Measurements from ENCODE around the gene SNUPN. TPM values are rescaled to one million over a fixed set of nuclear protein-coding genes. Genes with fewer than 3 reads are reported as not detected.

Gene SNUPN
- 26.0 and 31.7 TPM in 2 replicates for total RNA-seq (2014; rRNA removed; shearing (Covaris generic))

DNA sequence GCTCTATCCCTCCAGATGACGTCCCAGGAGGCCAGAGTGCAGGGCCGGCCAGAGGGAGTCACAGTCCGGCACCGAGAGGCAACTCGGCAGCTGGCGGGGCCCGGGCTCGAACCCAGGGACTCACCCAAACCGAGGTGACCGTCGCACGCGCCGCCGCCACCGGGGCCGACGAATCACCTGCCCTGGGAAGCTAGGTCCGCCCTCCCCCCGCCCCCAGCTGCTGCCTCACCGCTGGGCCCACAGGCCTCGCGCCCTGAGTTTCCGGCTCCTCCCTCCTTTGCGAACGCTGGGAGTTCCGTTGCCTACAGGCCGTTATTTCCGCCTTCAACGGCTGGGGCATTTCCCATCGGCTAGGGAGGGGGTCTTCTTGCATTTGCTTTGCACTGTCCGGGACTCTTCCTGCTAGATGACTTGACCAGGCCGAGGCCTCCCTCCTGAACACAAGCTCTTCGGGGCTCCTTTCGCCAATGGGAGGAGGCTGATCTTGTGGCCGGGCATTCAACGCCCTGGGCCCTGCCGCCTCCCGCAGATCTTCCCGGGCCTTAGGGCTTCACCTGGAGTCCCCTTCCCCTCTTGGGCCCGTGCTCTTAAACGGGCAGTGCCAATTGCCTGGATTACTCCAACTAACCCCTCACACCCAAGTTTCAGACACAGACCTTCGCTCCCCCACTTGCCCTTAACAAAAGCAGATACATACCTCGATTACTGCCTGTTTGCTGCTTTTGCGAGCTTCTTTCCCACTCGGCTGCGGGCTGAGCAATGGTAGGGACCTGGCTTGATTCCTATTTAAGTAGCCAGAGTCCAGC is at the start of gene SNUPN:
SNUPN (minus strand) TSS at position 184 of the 806 bp plus-strand sequence. CDS start 4,674 bp downstream, outside the sequence.
- Histone ChIP-seq H3K9me3 (replicated peaks) (no peaks in the 10 kb centered on the region), H3K36me3 (no peaks in the 10 kb centered on the region), H3K4me1 (replicated peaks) (peaks cover 17% of the 10 kb centered on the region), H3K27me3 (replicated peaks) (no peaks in the 10 kb centered on the region), H3K4me3 (peak within 1 kb of the TSS; percentile 72), H3K27ac (peak within 1 kb of the TSS; percentile 85)
- peak; percentile 93 to 94 for DNase-seq (ENCODE audit: low read depth in 1 of 2, low spot score in 2 of 2)

DNA sequence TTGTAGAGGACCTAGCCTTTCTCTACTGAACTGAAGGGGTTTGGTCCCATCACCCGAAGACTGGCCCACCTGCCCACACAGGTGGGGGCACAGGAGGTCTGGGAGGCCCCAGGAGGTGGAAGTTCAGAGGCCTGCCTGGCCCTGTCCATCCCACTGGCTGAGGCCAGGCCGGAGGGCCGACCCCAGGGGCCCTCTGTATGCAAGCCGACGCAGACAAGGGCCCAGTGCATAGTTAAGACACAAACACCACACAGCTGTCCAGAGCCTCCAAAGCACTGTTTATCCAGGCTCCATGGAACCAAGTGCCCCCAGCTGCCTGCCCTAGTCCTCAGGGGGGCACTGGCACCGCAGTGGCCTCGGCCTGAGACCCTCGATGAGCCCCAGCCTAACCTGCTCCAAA is 48.8 kb upstream of the SNUPN start:
- H3K4me3 ChIP-seq: no peak overlapping the region
- no peaks in the 10 kb centered on the region for H3K36me3 ChIP-seq
- H3K9me3 ChIP-seq (replicated peaks): no peaks in the 10 kb centered on the region
- no peak overlapping the region for H3K27ac ChIP-seq
- no peaks in the 10 kb centered on the region for H3K27me3 ChIP-seq (replicated peaks)
- peaks cover 27% of the 10 kb centered on the region for H3K4me1 ChIP-seq (replicated peaks)
- DNase-seq (ENCODE audit: low read depth in 1 of 2, low spot score in 2 of 2): no peak

DNA sequence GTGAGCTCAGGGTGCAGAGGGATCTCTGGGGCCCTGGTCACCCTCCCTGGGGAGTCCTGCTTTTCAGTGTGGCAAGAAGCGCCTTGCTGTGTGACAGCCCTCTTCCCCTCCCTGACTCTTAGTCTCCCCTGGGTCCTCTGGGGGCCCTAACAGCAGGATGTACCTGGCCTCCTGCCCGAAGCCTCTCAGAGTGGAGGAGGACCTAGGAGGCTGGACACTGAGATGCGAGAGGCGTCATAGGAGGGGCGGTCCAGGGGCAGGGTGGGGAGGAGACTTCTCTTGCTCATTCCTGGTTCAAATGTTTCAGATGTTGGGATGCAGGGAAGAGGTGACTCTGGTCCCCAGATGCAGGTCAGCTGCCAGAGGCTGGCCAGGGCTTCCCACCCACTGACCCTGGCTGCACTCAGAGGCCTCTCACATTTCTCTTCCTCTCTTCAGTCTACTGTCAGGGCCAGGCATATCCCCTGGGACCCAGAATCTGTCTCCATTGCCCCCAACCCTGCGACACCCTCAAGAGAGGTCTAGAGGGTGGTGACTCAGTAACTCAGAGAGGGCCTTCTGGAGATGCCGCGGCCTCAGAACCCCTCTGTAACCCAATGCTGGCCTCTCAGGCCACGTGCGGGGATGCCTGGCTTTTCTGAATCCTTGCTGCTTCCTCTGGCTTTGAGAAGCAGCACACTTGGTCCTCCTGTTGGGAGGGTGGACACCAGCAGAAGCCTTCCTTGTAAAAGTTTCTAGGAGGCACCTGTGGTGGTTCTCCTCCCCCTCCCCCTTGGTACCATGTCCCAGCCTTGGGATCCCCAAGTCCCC is 48.1 kb upstream of the SNUPN start:
- Histone ChIP-seq H3K27ac (peak overlapping the region; percentile 78), H3K4me1 (replicated peaks) (peaks cover 30% of the 10 kb centered on the region), H3K27me3 (replicated peaks) (no peaks in the 10 kb centered on the region), H3K4me3 (no peak overlapping the region), H3K36me3 (no peaks in the 10 kb centered on the region), H3K9me3 (replicated peaks) (no peaks in the 10 kb centered on the region)
- DNase-seq (ENCODE audit: low read depth in 1 of 2, low spot score in 2 of 2): no peak

DNA sequence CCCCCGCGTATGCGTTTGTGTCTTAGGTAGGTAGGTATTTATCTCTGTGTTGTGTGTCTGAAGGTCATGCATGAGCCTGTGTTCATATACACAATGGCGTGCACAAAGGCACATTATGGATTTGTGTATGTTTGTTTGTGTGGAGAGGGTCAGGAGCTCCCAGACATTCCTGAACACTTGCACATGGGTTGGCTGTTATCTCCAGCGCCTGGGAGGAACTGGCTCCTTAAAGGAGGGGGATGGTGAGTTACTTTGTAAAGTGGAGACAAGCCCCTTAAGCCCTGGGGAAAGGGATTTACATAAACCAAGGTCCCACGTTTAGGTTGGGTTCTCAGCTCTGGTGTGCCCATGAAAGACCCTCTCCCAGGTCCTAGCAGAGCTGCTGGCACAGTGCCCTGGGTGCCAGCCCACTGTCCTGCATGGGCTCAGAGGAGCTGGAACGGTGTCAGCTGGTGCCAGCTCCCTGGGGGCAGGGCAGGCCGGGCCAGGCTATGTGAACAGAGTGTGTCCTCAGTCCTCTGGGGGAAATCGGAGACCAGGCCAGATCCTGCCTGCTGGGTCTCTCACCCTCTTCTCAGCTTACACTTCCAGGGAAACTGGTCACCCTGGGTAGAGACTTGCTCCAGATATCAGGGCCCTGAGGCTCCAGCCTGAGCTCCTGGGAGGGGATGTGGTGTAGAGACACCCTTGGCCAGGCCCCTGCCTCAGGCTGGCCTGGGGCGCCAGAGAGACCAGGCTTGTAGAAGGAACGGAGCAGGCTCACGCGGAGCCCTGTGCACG is 47.3 kb upstream of the SNUPN start:
- Histone ChIP-seq H3K36me3 (no peaks in the 10 kb centered on the region), H3K9me3 (replicated peaks) (no peaks in the 10 kb centered on the region), H3K4me1 (replicated peaks) (peaks cover 30% of the 10 kb centered on the region), H3K4me3 (no peak overlapping the region), H3K27ac (peak overlapping the region; percentile 78), H3K27me3 (replicated peaks) (no peaks in the 10 kb centered on the region)
- DNase-seq (ENCODE audit: low read depth in 1 of 2, low spot score in 2 of 2): peak; percentile 74 to 82

DNA sequence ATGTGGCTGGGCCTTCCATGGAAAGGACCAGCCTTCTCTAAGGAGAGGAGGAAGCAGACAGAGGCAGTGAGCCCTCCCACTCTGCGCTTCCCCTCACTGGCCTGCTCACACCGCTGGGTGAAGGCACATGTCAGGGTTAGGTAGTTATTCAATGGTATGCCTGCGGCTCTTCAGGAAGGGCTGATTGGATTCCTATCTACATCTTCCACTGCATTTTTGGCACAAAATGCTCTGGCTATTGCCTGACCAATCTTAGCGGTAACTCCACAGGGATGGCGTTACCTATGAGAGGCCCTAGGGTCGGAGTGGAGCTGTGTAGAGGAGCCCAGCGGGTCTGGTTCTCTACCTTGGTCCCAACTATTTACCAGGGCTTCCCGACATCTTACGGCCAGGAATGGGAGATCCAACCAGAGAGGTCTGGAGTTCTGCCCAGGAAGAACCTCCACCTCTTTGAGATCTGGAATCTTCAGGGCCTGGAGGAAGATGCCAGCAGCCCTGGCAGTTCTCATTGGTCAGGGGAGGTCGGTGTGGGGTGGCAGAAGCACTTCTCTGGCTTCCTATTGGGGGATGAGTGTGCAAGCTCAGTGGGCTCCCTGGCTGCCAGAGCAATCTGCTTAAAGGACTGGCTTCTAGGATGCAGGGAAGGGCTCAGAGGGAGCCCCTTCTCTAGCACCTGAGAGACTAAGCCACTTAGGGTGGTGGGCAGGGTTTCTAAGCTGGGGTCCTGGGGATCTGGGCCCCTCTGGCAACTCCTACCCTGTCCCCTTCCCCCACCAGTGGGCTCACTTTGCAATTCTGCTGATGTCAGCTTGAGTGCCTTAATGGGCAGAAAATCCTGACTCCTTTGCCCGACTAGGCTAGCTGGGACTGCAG is 46.4 kb upstream of the SNUPN start:
- DNase-seq (ENCODE audit: low read depth in 1 of 2, low spot score in 2 of 2): no peak
- peaks cover 39% of the 10 kb centered on the region for H3K4me1 ChIP-seq (replicated peaks)
- H3K36me3 ChIP-seq: no peaks in the 10 kb centered on the region
- no peaks in the 10 kb centered on the region for H3K27me3 ChIP-seq (replicated peaks)
- H3K9me3 ChIP-seq (replicated peaks): no peaks in the 10 kb centered on the region
- H3K4me3 ChIP-seq: no peak overlapping the region
- peak overlapping the region; percentile 78 for H3K27ac ChIP-seq

DNA sequence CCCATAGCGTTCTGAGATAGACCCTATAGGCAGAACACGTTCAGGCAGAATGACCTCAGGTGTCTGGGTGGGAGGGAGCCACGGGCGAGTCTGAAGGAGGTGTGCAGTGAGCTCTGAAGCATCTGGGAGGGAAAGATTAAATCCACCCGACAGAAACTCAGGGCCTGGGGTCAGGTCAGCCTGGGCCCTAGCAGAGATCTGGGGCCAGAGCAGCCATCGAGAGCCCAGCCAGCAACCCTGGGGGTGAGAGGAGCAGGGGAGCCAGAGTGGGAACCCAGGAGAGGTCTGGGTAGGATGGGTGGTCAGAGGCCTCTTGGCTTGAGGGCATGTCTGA is 44.3 kb upstream of the SNUPN start:
- no peaks in the 10 kb centered on the region for H3K27me3 ChIP-seq (replicated peaks)
- H3K4me3 ChIP-seq: no peak overlapping the region
- no peaks in the 10 kb centered on the region for H3K36me3 ChIP-seq
- peaks cover 48% of the 10 kb centered on the region for H3K4me1 ChIP-seq (replicated peaks)
- H3K27ac ChIP-seq: no peak overlapping the region
- no peak for DNase-seq (ENCODE audit: low read depth in 1 of 2, low spot score in 2 of 2)
- no peaks in the 10 kb centered on the region for H3K9me3 ChIP-seq (replicated peaks)

DNA sequence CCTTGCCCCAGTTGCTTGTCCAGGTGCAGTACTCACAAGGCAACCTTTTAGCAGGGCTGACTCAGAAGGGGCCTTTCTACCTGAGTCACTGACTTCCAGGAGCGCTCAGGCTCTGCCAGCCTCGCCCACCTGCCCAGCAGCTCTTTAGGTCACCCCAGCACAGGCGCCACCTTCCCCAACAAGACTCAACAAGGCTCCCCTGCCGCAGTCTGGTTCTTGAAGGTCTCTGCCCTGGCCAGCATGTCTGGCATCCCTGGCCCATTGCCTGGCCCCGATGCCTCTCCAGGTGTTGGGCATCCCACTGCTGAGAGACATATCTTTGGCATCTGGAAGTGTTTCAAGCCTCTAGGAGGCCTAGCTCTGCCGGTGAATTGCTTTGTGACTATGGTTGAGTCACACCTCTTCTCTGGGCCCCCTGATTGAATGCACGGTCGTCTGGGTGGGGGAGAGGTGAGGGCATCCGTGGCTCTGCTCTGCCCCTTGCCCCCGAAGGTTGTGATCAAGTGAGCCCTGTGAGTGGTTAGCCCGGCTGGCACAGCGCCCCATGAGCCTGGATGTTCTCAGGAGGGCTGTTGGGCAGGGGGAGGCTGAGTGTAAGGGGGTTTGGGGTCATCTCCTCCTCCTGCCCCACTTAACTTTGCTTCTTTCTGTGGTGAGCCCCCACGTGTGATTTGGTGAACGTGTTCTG is 43.8 kb upstream of the SNUPN start:
- Histone ChIP-seq H3K36me3 (no peaks in the 10 kb centered on the region), H3K27me3 (replicated peaks) (no peaks in the 10 kb centered on the region), H3K4me3 (no peak overlapping the region), H3K9me3 (replicated peaks) (no peaks in the 10 kb centered on the region), H3K4me1 (replicated peaks) (peaks cover 48% of the 10 kb centered on the region), H3K27ac (no peak overlapping the region)
- DNase-seq (ENCODE audit: low read depth in 1 of 2, low spot score in 2 of 2): no peak

DNA sequence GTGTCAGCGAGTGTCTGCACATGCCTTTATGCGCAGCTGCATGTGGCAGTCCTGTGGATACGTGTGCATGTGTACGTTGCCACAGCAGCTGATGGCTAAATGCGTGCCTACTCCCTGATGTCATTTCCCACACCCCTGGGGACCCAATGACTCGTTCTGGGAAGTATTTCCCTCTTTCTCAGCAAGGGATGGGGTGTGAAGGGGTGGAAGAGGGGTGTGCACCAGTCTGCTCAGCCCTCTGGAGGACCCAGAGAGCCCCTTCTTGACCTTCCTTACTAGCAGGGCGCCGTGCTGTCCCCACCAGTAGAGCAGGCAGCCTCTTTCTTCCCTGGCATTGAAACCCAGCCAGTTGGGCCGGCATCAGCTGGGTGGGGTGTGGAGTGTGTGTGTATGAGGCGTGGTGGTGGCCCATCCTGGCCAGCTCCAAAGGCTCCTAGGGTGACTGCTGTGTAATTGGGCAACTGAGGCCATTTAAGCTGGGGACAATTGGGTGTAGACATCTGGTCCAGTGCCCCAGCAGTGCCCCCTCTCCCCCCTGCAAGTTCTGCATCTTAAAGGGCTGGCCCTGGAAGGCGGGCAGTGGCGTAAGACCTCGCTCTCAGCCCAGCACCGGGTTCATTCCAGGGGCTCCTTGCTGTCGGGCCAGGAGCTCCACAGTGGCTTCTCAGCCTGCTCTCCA is 41.4 kb upstream of the SNUPN start:
- Histone ChIP-seq H3K9me3 (replicated peaks) (no peaks in the 10 kb centered on the region), H3K27ac (peak overlapping the region; percentile 95), H3K4me3 (no peak overlapping the region), H3K4me1 (replicated peaks) (peaks cover 28% of the 10 kb centered on the region), H3K27me3 (replicated peaks) (no peaks in the 10 kb centered on the region), H3K36me3 (no peaks in the 10 kb centered on the region)
- DNase-seq (ENCODE audit: low read depth in 1 of 2, low spot score in 2 of 2): peak; percentile 93 to 95

DNA sequence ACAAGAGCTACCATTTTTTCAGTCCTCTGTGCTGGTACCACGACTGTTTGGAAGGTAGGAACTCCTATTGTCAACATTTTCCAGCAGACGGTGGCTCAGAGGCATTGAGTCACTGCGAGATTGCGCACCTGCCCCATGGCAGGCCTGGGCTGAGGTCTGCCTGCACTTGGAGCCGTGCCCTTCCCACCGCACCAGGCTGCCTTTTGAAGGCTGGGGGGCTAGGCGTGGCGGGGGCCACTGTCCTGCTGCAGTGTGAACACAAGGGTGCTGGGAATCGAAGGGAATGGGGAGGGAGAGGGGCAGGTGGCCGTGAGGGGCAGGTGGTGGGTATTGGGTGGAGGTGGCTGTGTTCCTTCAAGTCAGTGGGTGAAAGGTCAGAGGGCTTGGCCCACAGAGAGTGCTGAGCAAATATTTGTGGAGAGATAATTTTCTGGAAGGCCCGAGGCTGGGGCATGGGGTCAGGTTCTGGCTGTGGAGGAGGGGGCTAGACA is 38.5 kb upstream of the SNUPN start:
- no peak for DNase-seq (ENCODE audit: low read depth in 1 of 2, low spot score in 2 of 2)
- Histone ChIP-seq H3K27me3 (replicated peaks) (no peaks in the 10 kb centered on the region), H3K4me1 (replicated peaks) (peaks cover 40% of the 10 kb centered on the region), H3K4me3 (no peak overlapping the region), H3K9me3 (replicated peaks) (no peaks in the 10 kb centered on the region), H3K36me3 (0 out of 2 replicates have a peak, but pooled peaks cover 7% of the 10 kb centered on the region), H3K27ac (no peak overlapping the region)

DNA sequence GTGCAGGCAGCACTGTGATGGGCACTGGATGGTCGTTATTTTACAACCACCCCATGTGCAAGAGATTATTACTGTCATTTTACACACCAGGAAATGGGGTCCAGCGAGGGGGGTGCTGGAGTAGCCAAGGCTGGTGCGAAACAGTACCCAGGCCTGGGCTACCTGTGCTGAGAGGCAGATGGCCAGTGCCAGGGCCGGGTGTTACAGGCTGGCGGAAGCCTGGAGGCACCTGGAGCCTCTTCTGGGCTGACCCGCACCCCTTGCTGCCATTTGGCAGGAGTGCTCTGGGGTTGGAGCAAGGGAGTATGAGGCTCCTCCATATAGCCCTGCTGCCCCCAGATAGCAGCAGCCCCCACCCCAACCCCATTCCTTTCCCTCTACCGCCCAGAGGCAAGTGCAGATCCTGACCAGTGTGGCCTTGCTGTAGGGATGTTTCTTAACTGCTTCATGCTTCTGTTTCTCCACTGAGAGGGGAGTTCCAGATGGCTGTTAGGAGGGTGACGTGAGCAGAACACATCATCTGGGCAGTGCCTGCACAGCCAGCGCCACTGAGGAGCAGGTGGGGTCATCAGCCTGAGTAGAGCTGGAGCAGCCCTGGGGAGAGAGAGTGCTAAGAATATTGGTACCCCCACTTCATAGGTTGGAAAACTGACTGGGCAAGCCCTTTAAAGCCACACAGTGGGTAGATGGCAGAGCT is 37.4 kb upstream of the SNUPN start:
- Histone ChIP-seq H3K27ac (no peak overlapping the region), H3K4me1 (replicated peaks) (peaks cover 40% of the 10 kb centered on the region), H3K36me3 (peaks cover 7% of the 10 kb centered on the region; the same call in 1 of the 2 replicates), H3K27me3 (replicated peaks) (no peaks in the 10 kb centered on the region), H3K9me3 (replicated peaks) (no peaks in the 10 kb centered on the region), H3K4me3 (no peak overlapping the region)
- no peak for DNase-seq (ENCODE audit: low read depth in 1 of 2, low spot score in 2 of 2)

DNA sequence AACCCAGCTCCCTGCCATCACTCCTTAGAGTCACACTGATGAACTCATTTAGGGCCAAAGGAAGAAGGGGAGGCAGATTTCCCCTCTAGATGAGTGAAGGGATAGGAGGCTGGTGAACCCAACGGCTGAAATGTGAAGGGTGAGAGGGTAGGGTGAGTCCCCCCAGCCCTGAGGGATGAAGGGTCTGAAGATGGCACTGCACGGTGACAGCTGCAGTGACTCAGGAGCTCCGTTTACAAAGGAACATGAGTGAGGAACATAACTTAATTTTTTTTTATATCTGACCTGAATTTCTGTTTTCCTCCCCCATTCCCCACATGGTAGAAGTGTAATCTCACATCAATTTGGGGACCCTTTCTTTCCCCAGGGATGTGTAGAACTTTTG is 36.2 kb upstream of the SNUPN start:
- H3K27me3 ChIP-seq (replicated peaks): no peaks in the 10 kb centered on the region
- H3K4me3 ChIP-seq: no peak overlapping the region
- H3K27ac ChIP-seq: peak overlapping the region; percentile 82
- H3K4me1 ChIP-seq (replicated peaks): peaks cover 29% of the 10 kb centered on the region
- DNase-seq (ENCODE audit: low read depth in 1 of 2, low spot score in 2 of 2): no peak
- no peaks in the 10 kb centered on the region for H3K9me3 ChIP-seq (replicated peaks)
- peaks cover 18% of the 10 kb centered on the region for H3K36me3 ChIP-seq
